CD4-positive, alpha-beta T cell (primary cell): ENCODE results near the gene SEMA3F. TPM values are rescaled to one million over a fixed set of nuclear protein-coding genes. Genes with fewer than 3 reads are reported as not detected.

Experiments used
- ATAC-seq: fragments of 200-7000 bp; cut with Tn5 transposase; one replicate; pipeline ENCODE4 v1.10.0; 2022; ENCODE audit warnings: mild to moderate bottlenecking; ENCODE audit not compliant: poor library complexity
- CTCF ChIA-PET: fragments of 350-600 bp; sonication (Branson Sonifier 250); formaldehyde crosslinking; loops from one replicate; lab custom pipeline; 2021; ENCODE audit warnings: antibody characterized with exemption, inconsistent platforms; lab: Charles Lee
- POLR2A ChIA-PET: fragments of 350-600 bp; sonication (Branson Sonifier 250); formaldehyde crosslinking; loops from one replicate; lab custom pipeline; 2021; ENCODE audit warnings: antibody characterized with exemption, inconsistent platforms; lab: Charles Lee
- DNase-seq, 14 experiments: peaks; one replicate each; pipeline ENCODE4 v3.0.0-alpha.2; 2013 to 2020; ENCODE audit warnings: mixed read lengths in 2 of 14
- H3K27ac ChIP-seq, 2 donors: one replicate each; pipeline versions ENCODE4 v1.5.1 to v1.7.0; 2013; ENCODE audit warnings: low read length in 2 of 2, low read depth in 1 of 2, mild to moderate bottlenecking in 1 of 2
- H3K27me3 ChIP-seq, 2 experiments: 1 replicate in 1 of 2; 2 replicates in 1 of 2; pipeline versions ENCODE4 v1.6.1 to v1.7.0; 2013; ENCODE audit warnings: low read length in 2 of 2, control low read depth in 1 of 2, mild to moderate bottlenecking in 1 of 2, moderate library complexity in 1 of 2; ENCODE audit not compliant: insufficient read depth in 2 of 2, control insufficient read depth in 1 of 2
- H3K36me3 ChIP-seq: one replicate; pipeline ENCODE4 v1.6.1; 2013; ENCODE audit warnings: low read length, control low read depth; ENCODE audit not compliant: insufficient read depth
- H3K4me1 ChIP-seq: one replicate; pipeline ENCODE4 v1.6.1; 2013; ENCODE audit warnings: low read length, control low read depth; ENCODE audit not compliant: insufficient read depth
- H3K4me3 ChIP-seq: one replicate; pipeline ENCODE4 v1.5.1; 2013; ENCODE audit warnings: mild to moderate bottlenecking, low read length, moderate library complexity
- H3K9me3 ChIP-seq, 2 experiments: 1 replicate in 1 of 2; 2 replicates in 1 of 2; pipeline versions ENCODE4 v1.6.1 to v1.7.0; 2013; ENCODE audit warnings: low read length in 2 of 2, mild to moderate bottlenecking in 2 of 2, control low read depth in 1 of 2, moderate library complexity in 1 of 2; ENCODE audit not compliant: control insufficient read depth in 1 of 2, insufficient read depth in 1 of 2
- H3K27ac Mint-ChIP-seq: one replicate; pipeline ENCODE4 v1.8.0; 2020; ENCODE audit warnings: mixed read lengths
- H3K27me3 Mint-ChIP-seq: one replicate; pipeline ENCODE4 v1.8.0; 2021; ENCODE audit warnings: mixed read lengths
- H3K36me3 Mint-ChIP-seq: one replicate; pipeline ENCODE4 v1.8.0; 2021; ENCODE audit warnings: low read depth, mixed read lengths
- H3K4me1 Mint-ChIP-seq: one replicate; pipeline ENCODE4 v1.8.0; 2021; ENCODE audit warnings: low read depth, mixed read lengths
- H3K4me3 Mint-ChIP-seq: one replicate; pipeline ENCODE4 v1.8.0; 2020; ENCODE audit warnings: mild to moderate bottlenecking, mixed read lengths
- H3K9me3 Mint-ChIP-seq: one replicate; pipeline ENCODE4 v1.8.0; 2020; ENCODE audit warnings: mixed read lengths
- intact Hi-C, 2 experiments: fragments of 100-400 bp; cut with DNase I in 1 of 2; cut with micrococcal nuclease in 1 of 2; formaldehyde crosslinking; loops; one replicate each; pipeline versions ENCODE4 v1.15.1 to v1.9.0; 2023 to 2025; cut with DNase I, micrococcal nuclease
- polyA plus RNA-seq, 2 donors: library from polyadenylated mRNA; unstranded; fragments of 120-200 nt; gene quantifications; one replicate each; pipeline ENCODE4 v1.2.1, GENCODE V29; 2013
- total RNA-seq, 174 experiments: library from RNA in 2 of 174; stranded (reverse) in 2 of 174; gene quantifications; one replicate each; pipeline ENCODE4 v1.2.3 and lab custom pipeline; 2021 to 2026
- TF ChIP-seq, protein P1 (sequence below): fragments of 200-600 bp; IDR thresholded peaks from one replicate; pipeline ENCODE4 v1.8.0; 2022; ENCODE audit warnings: antibody characterized with exemption, mild to moderate bottlenecking

SEMA3F gene
- 1 to 10 TPM in 1 of 2 experiments, under 1 TPM in 1; 0.22 to 1.1 TPM for total RNA-seq
- polyA plus RNA-seq (2013, experiment 1 of 2) = not detected
- polyA plus RNA-seq (2013, experiment 2 of 2) = 0.30 TPM
- total RNA-seq (lab: John Stamatoyannopoulos, UW) = 0 to 1.1 (median 0.09) reads per million in 172 experiments

DNA sequence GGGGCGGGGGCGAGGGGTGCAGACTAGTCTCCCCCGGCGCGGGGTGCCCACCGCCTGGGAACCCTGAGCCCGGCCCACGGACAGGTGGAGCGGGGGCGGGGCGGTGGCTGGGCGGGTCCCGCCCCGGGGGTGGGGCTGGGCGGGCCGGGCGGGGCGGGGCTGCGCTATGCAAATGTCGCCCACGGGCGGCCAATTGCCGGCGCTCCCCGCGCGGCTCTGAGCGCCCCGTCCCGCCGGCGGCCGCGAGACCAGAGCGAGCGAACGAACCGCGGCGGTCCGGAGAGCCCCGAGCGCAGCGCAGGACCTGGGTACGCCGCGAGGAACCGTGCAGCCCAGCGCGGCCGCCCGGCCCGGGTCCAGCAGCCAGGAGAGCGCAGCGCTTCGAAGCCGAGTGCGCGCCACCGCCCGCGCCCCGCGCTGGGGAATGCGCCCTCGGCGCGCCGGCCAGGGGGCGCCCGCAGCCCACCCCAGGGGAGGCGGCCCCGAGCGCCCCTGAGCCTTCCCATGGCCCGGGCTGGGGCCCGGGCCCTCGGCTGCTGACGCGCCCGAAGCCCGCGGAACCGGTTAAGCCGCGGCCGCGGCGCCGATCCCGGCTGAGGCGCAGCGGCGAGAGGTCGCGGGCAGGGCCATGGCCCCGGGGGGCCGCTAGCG, at the start of gene SEMA3F:
Gene SEMA3F, plus strand, starts transcription at position 485 of the 651 bp plus-strand sequence. CDS start 4,299 bp downstream, outside the sequence.
- Histone ChIP-seq H3K4me3 (peak within 1 kb of the TSS; percentile 30), H3K9me3 (peaks cover 0 to 9% of the 10 kb centered on the region in 2 experiments), H3K27me3 (peaks cover 26 to 29% of the 10 kb centered on the region in 2 experiments), H3K36me3 (no peaks in the 10 kb centered on the region), H3K4me1 (peaks cover 23% of the 10 kb centered on the region), H3K27ac (no peak within 1 kb of the TSS)
- ChIA-PET CTCF (interaction anchor here (0.9 kb wide), 1 partner anchor 33 kb away, joined by 3 read pairs; no protein-coding TSS in a partner anchor), POLR2A (no interaction called here)
- Mint-ChIP-seq H3K36me3 (no peaks in the 10 kb centered on the region), H3K27me3 (peaks cover 50% of the 10 kb centered on the region), H3K27ac (no peak within 1 kb of the TSS), H3K4me1 (peaks cover 22% of the 10 kb centered on the region), H3K9me3 (no peaks in the 10 kb centered on the region), H3K4me3 (peak within 1 kb of the TSS; percentile 83)
- peak; percentile 27 to 90 (median 60) for DNase-seq
- TF ChIP-seq, protein P1, sequence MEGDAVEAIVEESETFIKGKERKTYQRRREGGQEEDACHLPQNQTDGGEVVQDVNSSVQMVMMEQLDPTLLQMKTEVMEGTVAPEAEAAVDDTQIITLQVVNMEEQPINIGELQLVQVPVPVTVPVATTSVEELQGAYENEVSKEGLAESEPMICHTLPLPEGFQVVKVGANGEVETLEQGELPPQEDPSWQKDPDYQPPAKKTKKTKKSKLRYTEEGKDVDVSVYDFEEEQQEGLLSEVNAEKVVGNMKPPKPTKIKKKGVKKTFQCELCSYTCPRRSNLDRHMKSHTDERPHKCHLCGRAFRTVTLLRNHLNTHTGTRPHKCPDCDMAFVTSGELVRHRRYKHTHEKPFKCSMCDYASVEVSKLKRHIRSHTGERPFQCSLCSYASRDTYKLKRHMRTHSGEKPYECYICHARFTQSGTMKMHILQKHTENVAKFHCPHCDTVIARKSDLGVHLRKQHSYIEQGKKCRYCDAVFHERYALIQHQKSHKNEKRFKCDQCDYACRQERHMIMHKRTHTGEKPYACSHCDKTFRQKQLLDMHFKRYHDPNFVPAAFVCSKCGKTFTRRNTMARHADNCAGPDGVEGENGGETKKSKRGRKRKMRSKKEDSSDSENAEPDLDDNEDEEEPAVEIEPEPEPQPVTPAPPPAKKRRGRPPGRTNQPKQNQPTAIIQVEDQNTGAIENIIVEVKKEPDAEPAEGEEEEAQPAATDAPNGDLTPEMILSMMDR = no peak
- peak; percentile 91 for ATAC-seq
- intact Hi-C loops = no loop called here

DNA sequence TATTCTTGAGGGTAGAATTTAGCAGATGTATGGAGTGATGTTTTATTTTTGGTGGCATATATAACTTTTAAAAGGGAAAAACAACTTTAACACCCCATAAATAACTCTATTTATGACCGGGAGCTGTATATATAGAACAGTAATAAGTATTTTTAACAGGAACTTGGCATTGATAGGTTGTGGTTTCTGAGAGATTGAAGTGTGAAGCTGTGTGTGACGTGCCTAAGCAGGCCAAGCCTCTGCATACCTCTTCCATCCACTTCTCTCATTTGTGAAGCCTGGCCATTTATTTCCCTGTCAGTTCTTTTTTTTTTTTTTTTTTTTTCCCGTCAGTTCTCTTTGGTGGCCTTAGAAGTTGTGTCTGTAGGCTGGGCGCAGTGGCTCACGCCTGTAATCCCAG, 43.4 kb upstream of the SEMA3F start:
- POLR2A ChIA-PET = interaction anchor here (1.0 kb wide), 1 partner anchor 8 kb away, joined by 3 read pairs; no protein-coding TSS in a partner anchor
- no peak overlapping the region for H3K4me3 Mint-ChIP-seq

DNA sequence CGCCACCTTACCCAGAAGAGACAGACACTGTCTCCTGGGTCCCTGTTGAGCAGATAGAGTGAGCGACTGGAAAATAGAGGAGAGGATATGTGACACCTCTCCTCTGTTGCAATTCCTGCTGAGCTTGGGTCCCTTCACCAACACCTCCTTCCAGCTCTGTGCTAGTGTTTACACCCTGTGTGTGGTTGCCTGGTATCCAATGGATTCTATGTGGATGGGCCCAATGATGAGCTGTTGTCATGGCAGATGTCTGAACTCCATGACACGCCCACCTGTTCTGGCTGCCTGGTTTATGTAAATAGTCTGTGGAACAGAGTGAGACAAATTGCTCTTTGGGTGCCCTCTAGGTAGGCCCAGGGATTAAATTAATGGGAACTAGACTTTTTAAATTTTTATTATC, 42.7 kb upstream of the SEMA3F start:
- ChIA-PET CTCF (no interaction called here), POLR2A (interaction anchor here (1.0 kb wide), 1 partner anchor 8 kb away, joined by 3 read pairs; no protein-coding TSS in a partner anchor)
- TF ChIP-seq, protein P1 = no peak
- Histone ChIP-seq H3K4me3 (no peak overlapping the region), H3K4me1 (no peaks in the 10 kb centered on the region), H3K27me3 (no peaks in the 10 kb centered on the region), H3K36me3 (peaks cover 97% of the 10 kb centered on the region), H3K9me3 (no peaks in the 10 kb centered on the region), H3K27ac (no peak overlapping the region)
- Mint-ChIP-seq H3K36me3 (peaks cover 91% of the 10 kb centered on the region), H3K4me1 (no peaks in the 10 kb centered on the region), H3K27ac (no peak overlapping the region), H3K9me3 (no peaks in the 10 kb centered on the region), H3K27me3 (no peaks in the 10 kb centered on the region), H3K4me3 (no peak overlapping the region)
- intact Hi-C loops = no loop called here
- ATAC-seq (no peak), DNase-seq (no peak)

More for the DNA sequence above, 43.4 kb upstream of the SEMA3F start:
- H3K36me3 ChIP-seq = peaks cover 97% of the 10 kb centered on the region
- no peak for ATAC-seq
- Mint-ChIP-seq H3K27me3 (no peaks in the 10 kb centered on the region), H3K27ac (no peak overlapping the region), H3K36me3 (peaks cover 91% of the 10 kb centered on the region), H3K9me3 (no peaks in the 10 kb centered on the region), H3K4me1 (no peaks in the 10 kb centered on the region)
- no peak overlapping the region for H3K4me3 ChIP-seq
- H3K9me3 ChIP-seq = no peaks in the 10 kb centered on the region
- H3K27ac ChIP-seq = no peak overlapping the region
- no peaks in the 10 kb centered on the region for H3K4me1 ChIP-seq
- TF ChIP-seq, protein P1 = no peak
- no peaks in the 10 kb centered on the region for H3K27me3 ChIP-seq
- peak in 1 of 14 experiments; percentile 14 for DNase-seq
- intact Hi-C loops = no loop called here
- CTCF ChIA-PET = no interaction called here
